HG03064 (cell line): ENCODE data around the gene TLDC2.
"Not testable (repeated sequence)": the region's sequence is repeated elsewhere in the genome, so short reads cannot be mapped to it uniquely, and the experiment has no call there.

Experiments used
- ATAC-seq: cut with Tn5 transposase; IDR thresholded peaks from one replicate; pipeline ENCODE4 v1.9.1; 2021; ENCODE audit warnings: low read depth; ENCODE audit not compliant: unreplicated experiment

TLDC2 gene

DNA sequence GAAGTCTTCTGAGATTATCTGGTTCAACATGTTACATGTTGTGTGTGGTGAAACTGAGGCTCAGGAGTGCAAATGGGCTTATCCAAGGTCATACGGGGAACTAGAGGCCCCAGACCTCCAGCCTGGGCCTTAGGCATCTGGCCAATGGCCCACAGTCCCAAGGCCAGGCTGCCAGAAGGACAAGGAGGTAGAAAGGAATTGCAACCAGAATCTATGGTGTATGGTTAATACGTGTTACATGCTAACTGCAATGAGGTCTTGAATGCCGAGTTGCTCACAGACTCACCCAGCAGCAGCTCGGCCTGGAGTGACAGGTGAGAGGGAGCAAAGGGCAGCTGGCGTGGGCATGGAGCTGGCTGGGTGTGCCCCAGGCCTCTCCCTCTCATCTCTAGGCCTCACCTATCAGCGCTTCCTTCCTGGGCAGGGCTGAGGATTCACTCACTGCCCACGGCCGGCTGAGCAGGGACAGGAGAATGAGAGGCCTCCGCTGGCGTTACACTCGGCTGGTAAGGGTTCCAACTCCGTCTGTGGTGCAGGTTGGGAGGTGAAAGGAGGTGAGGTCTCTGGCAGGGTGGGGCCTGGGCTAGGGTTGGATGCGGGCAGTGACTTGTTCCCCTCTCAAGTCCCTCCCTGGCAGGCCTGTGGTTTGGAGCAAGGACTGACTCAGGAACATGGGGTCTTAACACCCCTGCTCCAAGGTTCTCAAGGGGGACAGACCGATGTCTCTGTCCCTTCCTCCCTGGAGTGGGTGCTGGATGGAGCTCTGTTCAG is at the start of gene TLDC2:
TLDC2 (plus strand) TSS at position 437 of the 771 bp plus-strand sequence; CDS start at position 474, 37 bp downstream.
- no peak for ATAC-seq

DNA sequence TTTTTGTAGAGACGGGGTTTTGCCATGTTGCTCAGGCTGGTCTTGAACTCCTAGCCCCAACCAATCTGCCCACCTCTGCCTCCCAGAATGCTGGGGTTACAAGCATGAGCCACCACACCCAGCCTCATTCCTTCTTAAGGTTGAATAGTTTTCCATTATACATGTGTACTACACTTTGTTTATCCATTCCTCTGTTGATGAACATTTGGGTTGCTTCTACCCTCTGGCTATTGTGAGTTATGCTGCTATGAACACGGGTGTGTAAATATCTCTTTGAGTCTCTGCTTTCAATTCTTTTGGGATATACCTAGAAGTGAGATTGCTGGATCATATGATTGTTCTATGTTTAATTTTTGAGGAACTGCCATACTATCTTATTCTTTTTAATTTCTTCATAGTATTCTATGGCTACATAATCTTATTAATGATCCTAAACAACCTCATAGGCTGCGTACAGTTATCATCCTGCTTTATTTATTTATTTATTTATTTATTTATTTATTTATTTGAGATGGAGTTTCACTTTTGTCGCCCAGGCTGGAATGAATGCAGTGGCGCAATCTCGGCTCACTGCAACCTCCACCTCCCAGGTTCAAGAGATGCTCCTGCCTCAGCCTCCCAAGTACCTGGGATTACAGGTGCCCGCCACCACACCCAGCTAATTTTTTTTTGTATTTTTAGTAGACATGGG is 49.2 kb upstream of the TLDC2 start:
- no peak for ATAC-seq

DNA sequence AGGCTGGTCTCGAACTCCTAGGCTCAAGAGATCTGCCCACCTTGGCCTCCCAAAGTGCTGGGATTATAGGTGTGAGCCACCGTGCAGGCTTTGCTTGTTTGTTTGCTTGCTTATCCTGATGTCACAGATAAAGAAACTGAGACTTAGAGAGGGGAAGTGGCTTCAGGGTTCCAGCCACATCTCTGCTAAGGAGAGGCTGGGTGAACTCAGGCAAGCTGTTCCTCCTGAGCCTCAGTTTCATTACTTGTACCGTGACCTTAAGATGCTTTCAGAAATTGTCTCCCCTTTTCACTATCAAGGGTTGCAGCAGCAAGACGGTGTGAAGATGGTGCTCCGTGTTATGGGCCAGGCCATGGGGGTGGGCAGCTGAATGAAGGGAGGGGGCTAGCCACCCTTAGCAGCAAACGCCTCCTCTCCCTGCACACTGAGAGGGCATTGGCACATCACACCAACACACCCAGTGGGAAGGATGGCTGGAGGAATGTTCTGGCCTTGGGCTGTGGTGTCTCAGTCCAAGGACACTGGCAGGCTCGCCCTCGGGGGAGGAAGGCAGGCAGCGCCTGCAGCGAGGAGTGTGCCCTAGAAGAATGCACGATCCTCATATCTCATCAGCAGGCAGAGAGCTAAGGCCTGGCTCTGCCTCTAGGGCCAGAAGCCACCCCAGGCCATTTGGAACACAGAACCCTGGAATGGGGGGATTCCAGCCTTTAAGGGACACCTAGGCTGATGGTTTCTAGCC is 48.2 kb upstream of the TLDC2 start:
- peak; percentile 82 for ATAC-seq

DNA sequence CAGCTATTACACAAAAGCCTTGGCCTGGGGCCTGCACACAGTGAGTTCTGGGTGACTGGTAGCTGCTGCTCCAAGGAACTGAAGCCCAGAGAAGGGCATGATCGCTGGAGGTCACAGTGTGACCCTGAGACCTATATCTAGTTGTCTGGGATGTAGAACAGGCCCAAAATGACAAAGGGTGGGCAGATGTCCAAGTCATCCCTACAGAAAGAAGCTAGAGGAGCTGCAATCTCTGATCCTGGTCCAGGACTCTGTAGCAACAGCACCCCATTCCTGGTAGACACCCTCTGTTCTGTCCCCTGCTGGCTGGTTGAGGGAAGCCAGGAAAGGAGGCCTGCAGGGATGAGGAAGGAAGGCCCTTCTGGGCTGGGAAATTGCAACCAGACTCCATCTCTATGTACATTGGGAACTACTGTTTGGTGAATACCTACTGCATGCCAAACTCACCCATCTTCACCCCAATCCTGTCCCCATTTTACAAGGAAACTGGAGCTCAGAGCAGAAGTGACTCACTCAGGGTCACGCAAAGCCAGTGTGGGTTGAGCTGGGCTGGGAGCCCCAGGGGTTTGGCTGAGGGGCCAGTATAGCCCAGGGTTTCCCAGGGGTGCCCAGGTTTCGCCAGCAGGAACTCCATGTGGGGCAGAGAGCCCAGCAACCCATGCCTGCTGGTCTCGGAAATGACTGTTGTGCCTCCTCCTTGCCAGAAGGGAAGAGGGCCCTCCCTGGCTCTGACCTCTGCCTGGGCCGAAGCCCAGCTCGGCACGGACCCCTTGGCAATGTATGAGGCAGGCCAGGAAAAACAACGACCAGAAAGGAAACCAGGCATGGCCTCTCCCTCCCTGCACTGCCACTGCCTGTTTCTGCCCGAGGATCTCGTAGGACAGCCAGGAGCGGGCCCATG is 44.9 kb upstream of the TLDC2 start:
- no peak for ATAC-seq

DNA sequence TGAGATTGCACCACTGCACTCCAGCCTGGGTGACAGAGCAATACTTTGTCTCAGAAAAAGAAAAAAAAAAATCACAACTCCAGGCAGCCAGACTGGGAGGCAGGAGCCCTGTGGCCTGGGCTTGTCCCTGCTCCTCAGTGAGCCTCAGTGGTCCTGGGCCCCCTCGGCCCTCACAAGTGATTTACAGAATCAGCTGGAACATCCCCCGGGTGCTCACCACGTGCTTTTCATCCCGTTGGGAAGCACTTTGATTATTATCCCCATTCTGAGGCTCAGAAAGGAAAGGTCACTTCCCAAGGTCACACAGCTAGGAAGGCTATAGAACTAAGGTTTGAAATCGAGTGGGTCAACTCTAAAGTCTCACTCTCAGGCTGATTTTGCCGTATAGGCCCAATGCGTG is 43.1 kb upstream of the TLDC2 start:
- no peak for ATAC-seq

DNA sequence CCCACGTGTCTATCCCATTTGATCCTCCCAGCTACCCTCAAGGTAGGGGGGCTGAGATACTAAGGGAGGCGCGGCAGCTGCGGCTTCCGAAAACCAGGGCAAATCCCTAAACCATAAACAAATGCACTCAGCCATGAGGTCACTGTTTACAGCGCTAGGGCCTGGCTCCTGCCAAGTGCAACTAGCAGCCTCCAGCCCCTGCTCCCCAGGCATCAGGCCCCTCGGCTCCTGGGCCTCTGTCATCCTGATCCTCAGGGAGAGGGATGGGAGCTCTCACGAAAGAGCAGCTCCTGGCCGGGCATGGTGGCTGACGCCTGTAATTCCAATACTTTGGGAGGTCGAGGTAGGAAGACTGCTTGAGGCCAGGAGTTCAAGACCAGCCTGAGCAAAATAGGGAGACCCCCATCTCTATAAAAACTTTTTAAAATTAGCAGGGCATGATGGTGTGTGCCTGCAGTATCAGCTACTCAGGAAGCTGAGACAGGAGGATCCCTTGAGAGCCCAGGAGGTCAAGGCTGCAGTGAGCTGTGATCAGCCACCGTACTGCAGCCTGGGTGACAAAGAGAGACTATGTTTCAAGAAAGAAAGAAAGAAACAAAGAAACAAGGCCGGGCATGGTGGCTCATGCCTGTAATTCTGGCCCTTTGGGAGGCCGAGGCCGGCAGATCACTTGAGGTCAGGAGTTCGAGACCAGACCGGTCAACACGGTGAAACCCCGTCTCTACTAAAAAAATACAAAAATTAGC is 42.5 kb upstream of the TLDC2 start:
- no peak for ATAC-seq

DNA sequence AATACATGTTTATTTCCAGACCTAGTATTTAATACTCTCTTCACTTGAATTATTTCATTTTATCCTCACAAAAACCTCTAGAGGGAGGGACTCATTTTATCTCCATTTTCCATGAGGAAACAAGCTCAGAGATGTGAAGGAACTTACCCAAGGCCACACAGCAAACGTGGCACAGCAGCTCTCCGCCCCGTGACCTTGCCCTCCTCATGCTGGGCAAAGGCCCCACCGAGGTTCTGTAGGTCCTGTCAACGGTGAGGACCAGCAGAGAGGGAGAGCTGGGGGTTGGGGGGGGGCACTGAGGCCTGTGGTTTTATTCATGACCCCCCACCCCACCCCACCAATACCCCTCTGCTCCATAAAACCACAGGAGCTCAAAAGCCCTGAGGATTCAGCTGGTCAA is 40.9 kb upstream of the TLDC2 start:
- ATAC-seq = no peak

DNA sequence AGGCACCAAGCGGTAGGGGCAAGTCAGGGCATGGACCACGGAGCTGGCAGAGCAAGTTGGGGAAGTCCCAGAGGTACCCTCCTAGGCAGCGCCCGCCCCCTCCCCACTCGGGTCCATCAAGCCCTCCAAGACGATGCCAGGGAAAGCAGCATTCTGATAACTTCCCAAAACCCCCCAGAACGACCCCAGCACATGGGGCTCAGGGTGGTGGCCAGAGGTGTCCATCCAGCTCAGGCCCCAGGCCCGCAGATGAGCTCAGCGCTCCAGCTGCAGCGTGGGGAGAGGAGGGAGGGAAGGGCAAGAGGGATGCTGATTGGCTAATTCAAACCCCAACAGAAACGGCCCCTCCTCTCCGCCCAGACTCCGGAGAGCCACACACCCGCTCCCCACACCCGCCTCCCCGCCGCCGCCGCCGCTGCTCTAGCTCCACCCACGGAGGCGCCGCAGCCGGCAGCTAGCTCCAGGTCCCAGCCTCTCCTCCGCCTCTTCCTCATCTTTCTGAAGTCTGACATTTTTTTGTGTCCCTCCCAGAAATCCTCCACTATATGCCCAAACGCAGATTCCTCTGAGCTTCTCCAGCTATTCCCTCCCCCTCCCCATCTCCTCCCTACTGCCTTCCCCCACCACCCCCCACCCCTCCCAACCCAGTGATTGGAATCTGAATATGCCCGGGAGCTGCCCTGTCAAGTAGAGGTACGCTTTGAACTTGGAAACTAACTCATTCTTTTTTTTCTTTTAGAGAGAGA is 40.3 kb upstream of the TLDC2 start:
- ATAC-seq = peak; percentile 54

DNA sequence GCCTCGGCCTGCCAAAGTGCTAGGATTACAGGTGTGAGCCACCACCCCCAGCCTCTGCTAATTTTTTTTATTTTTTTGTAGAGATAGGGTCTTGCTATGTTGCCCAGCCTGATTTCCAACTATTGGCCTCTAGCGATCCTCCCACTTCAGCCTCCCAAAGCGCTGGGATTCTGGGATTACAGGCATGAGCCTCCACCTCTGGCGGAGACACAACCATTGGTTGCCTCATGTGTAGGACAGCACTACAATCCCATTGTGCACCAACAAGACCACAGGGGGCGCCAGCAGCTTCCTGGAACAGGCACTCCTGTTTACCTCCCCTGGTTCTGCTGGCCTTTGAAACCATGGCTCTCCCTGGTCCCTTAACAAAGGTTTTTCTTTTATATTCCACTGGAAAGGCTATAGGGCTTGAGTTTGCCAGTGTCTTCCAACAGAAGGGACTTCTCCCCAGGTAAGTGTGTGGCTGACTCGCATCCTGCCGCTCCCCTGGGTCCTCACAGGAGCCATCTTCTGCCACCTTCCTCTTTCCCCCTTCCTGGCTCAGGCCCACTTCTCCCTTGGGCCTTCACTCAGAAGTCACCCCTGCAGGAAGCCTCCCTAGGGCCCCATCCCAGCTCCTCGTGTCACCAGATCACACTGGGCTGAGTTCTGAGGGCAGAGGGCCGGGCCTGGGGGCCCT is 39.2 kb upstream of the TLDC2 start:
- ATAC-seq = no peak

DNA sequence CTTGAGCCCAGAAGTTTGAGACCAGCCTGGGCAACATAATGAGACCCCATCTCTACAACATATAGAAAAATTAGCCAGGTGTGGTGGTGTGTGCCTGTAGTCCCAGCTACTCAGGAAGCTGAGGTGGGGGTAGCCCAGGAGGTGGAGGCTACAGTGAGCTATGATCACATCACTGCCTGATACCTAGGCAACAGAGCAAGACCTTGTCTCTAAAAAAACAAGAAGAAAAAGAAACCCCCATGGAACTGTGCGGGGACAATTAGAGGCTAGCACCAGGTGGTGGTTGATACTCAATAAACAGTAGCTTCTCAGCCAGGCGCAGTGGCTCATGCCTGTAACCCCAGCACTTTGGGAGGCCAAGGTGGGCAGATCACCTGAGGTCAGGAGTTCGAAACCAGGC is 37.6 kb upstream of the TLDC2 start:
- ATAC-seq = not testable (repeated sequence)

DNA sequence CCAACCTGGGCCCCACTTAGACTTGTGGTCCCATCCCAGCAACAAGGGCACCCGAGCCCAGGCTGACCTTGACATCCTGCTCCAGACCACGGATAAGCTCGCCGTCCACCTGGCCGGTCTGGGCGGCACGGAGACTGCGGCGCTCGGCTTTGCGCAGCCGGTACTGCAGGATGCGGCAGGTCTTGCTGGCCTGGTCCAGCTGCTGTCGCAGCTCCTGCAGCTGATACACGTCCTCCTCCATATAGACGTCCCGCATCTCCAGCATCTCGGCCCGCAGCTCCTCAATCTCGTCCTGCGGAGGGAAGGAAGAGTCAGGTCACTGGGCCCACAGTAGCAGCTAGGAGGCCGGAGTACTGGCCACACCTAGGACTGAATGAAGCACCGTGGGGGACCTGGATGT is 36.8 kb upstream of the TLDC2 start:
- no peak for ATAC-seq

DNA sequence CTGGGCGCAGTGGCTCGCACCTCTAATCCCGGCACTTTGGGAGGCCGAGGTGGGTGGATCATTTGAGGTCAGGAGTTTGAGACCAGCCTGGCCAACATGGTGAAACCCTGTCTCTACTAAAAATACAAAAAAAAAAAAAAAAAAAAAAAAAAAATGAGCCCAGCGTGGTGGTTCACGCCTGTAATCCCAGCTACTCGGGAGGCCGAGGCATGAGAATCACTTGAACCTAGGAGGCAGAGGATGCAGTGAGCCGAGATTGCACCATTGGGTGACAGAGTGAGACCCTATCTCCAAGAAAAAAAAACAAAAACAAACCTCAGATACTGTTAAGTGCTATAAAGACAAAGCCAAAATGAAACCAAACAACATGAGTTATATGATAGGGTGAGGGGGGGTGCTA is 34.9 kb upstream of the TLDC2 start:
- ATAC-seq = not testable (repeated sequence)

DNA sequence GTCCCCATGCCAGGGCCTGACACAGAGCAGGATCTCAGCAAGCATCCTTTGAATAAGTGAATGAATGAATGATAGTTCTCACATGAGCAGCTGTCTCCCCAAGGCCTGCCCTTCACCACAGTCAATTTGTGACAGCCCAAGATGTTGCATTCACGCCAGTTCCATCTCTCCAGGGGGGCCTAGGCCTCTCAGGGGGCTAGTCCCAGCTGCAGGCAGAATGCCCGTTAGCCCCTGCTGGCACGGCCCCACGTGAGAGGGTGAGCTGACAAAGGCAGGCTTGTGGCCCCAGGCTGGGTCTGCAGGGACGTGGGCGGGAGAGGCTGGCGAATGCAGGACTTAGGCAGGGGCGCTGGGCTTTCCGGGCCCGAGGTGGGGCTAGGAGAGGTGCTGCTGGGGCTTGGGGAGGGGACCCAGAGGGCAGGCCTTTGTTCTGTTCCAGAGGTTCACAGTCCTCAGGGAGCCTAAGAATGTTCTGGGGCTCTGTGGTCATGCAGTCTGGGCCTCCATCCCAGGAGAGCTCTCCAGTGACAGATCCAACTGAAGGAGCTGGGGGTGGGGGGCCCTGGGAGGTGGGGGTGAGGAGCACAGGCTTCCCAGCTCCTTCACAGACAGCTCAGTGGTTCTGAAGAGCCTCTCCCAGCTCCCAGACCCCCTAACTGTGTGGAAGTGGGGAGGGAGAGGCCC is 30.5 kb upstream of the TLDC2 start:
- ATAC-seq = no peak

DNA sequence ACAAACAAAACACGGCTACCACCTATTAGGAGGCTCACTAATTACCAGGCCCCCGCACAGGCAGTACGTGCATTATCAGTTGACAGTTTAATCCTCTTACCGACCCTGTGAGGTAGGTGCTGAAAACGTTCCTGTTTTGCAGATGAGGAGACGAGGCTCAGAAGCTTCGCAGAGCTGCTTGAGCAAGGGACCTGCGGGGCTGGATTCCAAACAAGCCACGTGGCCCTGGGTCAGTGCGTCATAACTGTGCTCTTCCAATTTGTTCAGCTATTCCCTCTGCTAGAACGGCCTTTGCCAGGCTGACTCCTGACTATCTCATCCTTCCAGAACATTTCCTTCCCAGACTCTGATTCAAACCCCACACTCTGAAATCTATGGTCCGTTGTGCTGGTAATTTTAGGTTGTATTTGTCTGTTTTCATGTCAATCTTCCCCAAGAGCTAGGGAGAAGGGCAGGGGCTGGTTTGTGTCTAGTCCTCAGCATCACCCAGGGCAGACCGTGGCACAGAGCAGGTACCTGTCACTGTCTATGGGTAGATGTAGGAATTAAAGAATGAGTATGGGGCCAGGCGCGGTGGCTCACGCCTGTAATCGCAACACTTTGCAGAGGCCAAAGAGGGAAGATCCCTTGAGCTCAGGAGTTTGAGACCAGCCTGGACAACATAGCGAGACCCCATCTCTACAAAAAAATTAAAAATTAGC is 28.8 kb upstream of the TLDC2 start:
- ATAC-seq = no peak

DNA sequence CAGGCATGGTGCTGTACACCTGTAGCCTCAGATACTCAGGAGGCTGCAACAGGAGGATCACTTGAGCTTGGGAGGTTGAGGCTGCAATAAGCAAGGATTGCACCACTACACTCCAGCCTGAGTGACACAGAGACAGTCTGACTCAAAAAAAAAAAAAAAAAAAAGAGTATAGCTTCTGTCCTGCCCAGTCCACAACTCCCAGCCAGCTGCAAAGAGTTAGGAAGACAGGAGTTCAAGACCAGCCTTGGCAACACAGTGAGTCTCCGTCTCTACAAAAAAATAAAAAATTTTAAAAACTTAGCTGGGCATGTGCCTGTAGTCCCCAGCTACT is 28.3 kb upstream of the TLDC2 start:
- ATAC-seq = no peak

DNA sequence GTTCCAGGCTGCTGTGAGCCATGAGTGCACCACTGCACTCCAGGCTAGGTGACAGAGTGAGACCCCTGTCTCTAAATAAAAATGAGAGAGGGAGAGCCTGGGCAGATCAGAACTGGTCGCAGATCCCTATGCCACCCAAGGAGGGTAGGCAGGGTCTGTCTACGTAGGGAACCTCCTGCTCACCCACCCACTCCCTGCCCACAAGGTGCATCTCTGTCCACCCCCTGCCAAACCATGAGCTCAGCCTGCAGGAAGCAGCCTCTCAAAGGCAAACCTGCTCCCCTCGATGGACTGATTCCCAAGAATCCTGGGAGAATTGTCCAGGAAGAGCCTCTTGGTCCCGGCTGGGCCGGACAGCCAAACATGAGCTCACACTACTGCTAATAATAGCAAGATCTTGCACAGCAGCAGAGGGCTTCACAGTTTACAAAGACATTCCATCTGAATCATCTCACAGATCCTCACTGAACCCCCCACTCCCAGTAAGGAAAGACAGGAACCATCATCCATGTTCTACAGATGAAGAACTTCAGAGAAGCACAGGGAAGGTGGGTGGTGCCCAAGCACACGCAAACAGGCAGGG is 27.8 kb upstream of the TLDC2 start:
- ATAC-seq = no peak

DNA sequence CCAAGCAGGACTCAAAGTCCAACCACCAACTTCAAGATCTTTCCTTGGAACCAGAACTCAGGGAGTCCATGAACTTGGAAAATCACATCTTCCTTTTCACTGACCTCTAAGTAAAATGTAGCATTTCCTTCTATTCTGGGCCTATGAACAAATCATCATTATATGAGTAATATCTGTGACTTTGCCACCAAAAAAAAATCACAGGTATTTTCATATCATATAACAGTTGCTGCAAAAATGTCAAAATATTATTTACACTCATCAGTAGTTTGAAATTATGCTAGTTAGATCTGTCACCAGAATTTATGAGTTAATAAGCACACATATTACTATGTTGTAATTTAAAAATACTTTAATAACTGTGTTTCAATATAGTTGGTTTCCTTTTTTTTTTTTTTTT is 27.3 kb upstream of the TLDC2 start:
- no peak for ATAC-seq
